GM23338 (cell line): Measurements from ENCODE around the gene OR10G4. TPM values are rescaled to one million over a fixed set of nuclear protein-coding genes. Genes with fewer than 3 reads are reported as not detected.

ENCODE experiments used
- ATAC-seq: fragments of 200-7000 bp; cut with Tn5 transposase; 3 replicates; pipeline ENCODE4 v1.9.1; 2020
- DNase-seq: peaks from one replicate; pipeline ENCODE4 v3.0.0-alpha.2; 2015; ENCODE audit warnings: low spot score
- H2AFZ ChIP-seq: fragments of 200-600 bp; sonication (generic); 2 replicates; pipeline ENCODE4 v1.8.0; 2016; ENCODE audit warnings: antibody characterized with exemption, mild to moderate bottlenecking, moderate library complexity
- H3F3A ChIP-seq: fragments of 200-600 bp; sonication (generic); replicated peaks from 2 replicates; pipeline ENCODE4 v1.8.0; 2017; ENCODE audit warnings: antibody characterized with exemption, mixed run types, low read depth
- H3K27ac ChIP-seq: fragments of 200-600 bp; sonication (generic); 2 replicates; pipeline ENCODE4 v1.6.1; 2016; ENCODE audit warnings: low read depth
- H3K27me3 ChIP-seq: fragments of 200-600 bp; sonication (generic); 2 replicates; pipeline ENCODE4 v1.8.0; 2016; ENCODE audit warnings: mild to moderate bottlenecking, mixed run types, moderate library complexity; ENCODE audit not compliant: insufficient read depth
- H3K36me3 ChIP-seq: fragments of 200-600 bp; sonication (generic); 2 replicates; pipeline ENCODE4 v1.8.0; 2016; ENCODE audit warnings: mild to moderate bottlenecking; ENCODE audit not compliant: insufficient read depth
- H3K4me1 ChIP-seq: fragments of 200-600 bp; sonication (generic); 2 replicates; pipeline ENCODE4 v1.8.0; 2016; ENCODE audit warnings: mild to moderate bottlenecking, moderate library complexity; ENCODE audit not compliant: insufficient read depth
- H3K4me2 ChIP-seq: fragments of 200-600 bp; sonication (generic); 2 replicates; pipeline ENCODE4 v1.7.1; 2017; ENCODE audit warnings: mixed run types
- H3K4me3 ChIP-seq: fragments of 200-600 bp; sonication (generic); 2 replicates; pipeline ENCODE4 v1.6.1; 2016; ENCODE audit warnings: mixed run types
- H3K79me2 ChIP-seq: fragments of 200-600 bp; sonication (generic); replicated peaks from 2 replicates; pipeline ENCODE4 v1.8.0; 2017; ENCODE audit warnings: mild to moderate bottlenecking; ENCODE audit not compliant: insufficient read depth
- H3K9me2 ChIP-seq: fragments of 200-600 bp; sonication (generic); 2 replicates; pipeline ENCODE4 v1.8.0; 2017; ENCODE audit not compliant: insufficient read depth
- H4K20me1 ChIP-seq: fragments of 200-600 bp; sonication (generic); replicated peaks from 2 replicates; pipeline ENCODE4 v1.8.0; 2017; ENCODE audit warnings: mild to moderate bottlenecking; ENCODE audit not compliant: insufficient read depth
- H3K27ac Mint-ChIP-seq: 2 replicates; pipeline ENCODE4 v1.8.0; 2020; ENCODE audit warnings: inconsistent platforms, mild to moderate bottlenecking, moderate library complexity, mixed read lengths
- H3K27me3 Mint-ChIP-seq: 3 replicates; pipeline ENCODE4 v1.8.0; 2022; ENCODE audit warnings: low read depth, mild to moderate bottlenecking, moderate library complexity, mixed read lengths, inconsistent platforms; ENCODE audit not compliant: insufficient read depth, poor library complexity
- H3K36me3 Mint-ChIP-seq: 3 replicates; pipeline ENCODE4 v1.8.0; 2021; ENCODE audit warnings: low read depth, mild to moderate bottlenecking, inconsistent platforms, moderate library complexity, mixed read lengths
- H3K4me1 Mint-ChIP-seq: 3 replicates; pipeline ENCODE4 v1.8.0; 2020; ENCODE audit warnings: mild to moderate bottlenecking, inconsistent platforms, mixed read lengths
- H3K4me3 Mint-ChIP-seq: 3 replicates; pipeline ENCODE4 v1.8.0; 2021; ENCODE audit warnings: moderate library complexity, mild to moderate bottlenecking, inconsistent platforms, mixed read lengths
- H3K9me3 Mint-ChIP-seq: 3 replicates; pipeline ENCODE4 v1.8.0; 2020; ENCODE audit warnings: moderate library complexity, mild to moderate bottlenecking, inconsistent platforms, mixed read lengths
- CREB1 ChIP-seq: fragments of 250-450 bp; sonication (Bioruptor Pico); IDR thresholded peaks from 2 replicates; pipeline ENCODE4 v1.5.0; 2020; ENCODE audit warnings: low read depth, mild to moderate bottlenecking, moderate library complexity
- CTCF ChIP-seq, 2 experiments: fragments of 200-600 bp in 1 of 2; sonication (generic) in 1 of 2; conservative IDR thresholded peaks; 2 replicates each; pipeline versions ENCODE4 v1.5.1 to v1.6.1; 2016 to 2017; ENCODE audit warnings: antibody characterized with exemption in 2 of 2, low read depth in 2 of 2, mild to moderate bottlenecking in 2 of 2, moderate library complexity in 1 of 2
- ETS1 ChIP-seq: IDR thresholded peaks from 2 replicates; pipeline ENCODE4 v1.6.1; 2016; ENCODE audit warnings: antibody characterized with exemption
- EZH2 ChIP-seq: fragments of 200-600 bp; sonication (generic); IDR thresholded peaks from one replicate; pipeline ENCODE4 v1.8.0; 2017; ENCODE audit warnings: antibody characterized with exemption, mild to moderate bottlenecking, low read depth; ENCODE audit not compliant: unreplicated experiment
- EZH2phosphoT487 ChIP-seq: fragments of 200-600 bp; sonication (generic); IDR thresholded peaks from one replicate; pipeline ENCODE4 v1.8.1; 2018; ENCODE audit warnings: antibody characterized with exemption; ENCODE audit not compliant: unreplicated experiment
- JUNB ChIP-seq: IDR thresholded peaks from one replicate; pipeline ENCODE4 v1.6.1; 2016; ENCODE audit warnings: antibody characterized with exemption; ENCODE audit not compliant: unreplicated experiment
- NANOG ChIP-seq: IDR thresholded peaks from 2 replicates; pipeline ENCODE4 v1.6.1; 2016; ENCODE audit warnings: antibody characterized with exemption, borderline replicate concordance
- POLR2AphosphoS5 ChIP-seq: IDR thresholded peaks from 2 replicates; pipeline ENCODE4 v1.6.1; 2016; ENCODE audit warnings: antibody characterized with exemption, low read depth
- REST ChIP-seq: IDR thresholded peaks from one replicate; pipeline ENCODE4 v1.6.1; 2018; ENCODE audit warnings: antibody characterized with exemption; ENCODE audit not compliant: unreplicated experiment
- STAT1 ChIP-seq: IDR thresholded peaks from one replicate; pipeline ENCODE4 v1.6.1; 2016; ENCODE audit warnings: antibody characterized with exemption; ENCODE audit not compliant: unreplicated experiment
- ZNF114 ChIP-seq: fragments of 250-450 bp; sonication (Bioruptor Pico); IDR thresholded peaks from 2 replicates; pipeline ENCODE4 v1.5.0; 2020; ENCODE audit warnings: mild to moderate bottlenecking, moderate library complexity
- ZNF331 ChIP-seq: fragments of 250-450 bp; sonication (Bioruptor Pico); IDR thresholded peaks from 2 replicates; pipeline ENCODE4 v1.5.0; 2020; ENCODE audit warnings: low read depth, mild to moderate bottlenecking, moderate library complexity
- ZNF462 ChIP-seq: fragments of 250-450 bp; sonication (Bioruptor Pico); IDR thresholded peaks from 2 replicates; pipeline ENCODE4 v1.5.0; 2020; ENCODE audit warnings: mild to moderate bottlenecking, moderate library complexity
- polyA plus RNA-seq: library from polyadenylated mRNA; unstranded; fragments of >200 nt; fragmentation: Nextera tagmentation; extraction: Ambion mirVana; gene quantifications from 2 replicates; pipeline ENCODE4 v1.2.1, GENCODE V29; 2016
- total RNA-seq: library from RNA; depleted of rRNA; stranded (reverse); fragments of >200 nt; shearing (Covaris generic); gene quantifications from 2 replicates; pipeline ENCODE4 v1.2.3, GENCODE V29; 2014

Gene OR10G4
- total and polyA plus RNA-seq, 2 experiments from 2014 or later = not detected

- Histone ChIP-seq H3K79me2 (no peaks in the 10 kb centered on the region), H3K9me2 (no peaks in the 10 kb centered on the region), H3K4me2 (no peak overlapping the region), H3K4me1 (no peaks in the 10 kb centered on the region), H3K36me3 (no peaks in the 10 kb centered on the region), H3F3A (no peaks in the 10 kb centered on the region), H3K4me3 (no peak overlapping the region), H4K20me1 (no peaks in the 10 kb centered on the region), H2AFZ (peak overlapping the region; percentile 64; the same call in 1 of the 2 replicates), H3K27me3 (no peaks in the 10 kb centered on the region), H3K27ac (no peak overlapping the region)
- H3K4me3 Mint-ChIP-seq = no peak overlapping the region
- H3K27ac Mint-ChIP-seq = no peak overlapping the region
- H3K9me3 Mint-ChIP-seq = no peaks in the 10 kb centered on the region
- TF ChIP-seq STAT1 (no peak), ZNF331 (CRISPR knock-in tag) (no peak), CREB1 (no peak), EZH2phosphoT487 (no peak), CTCF (conservative IDR thresholded peaks at IDR 0.05; ENCODE audit: low read depth in 2 of 2) (no peak), ZNF462 (CRISPR knock-in tag) (no peak), NANOG (no peak), ETS1 (no peak), REST (no peak), ZNF114 (CRISPR knock-in tag) (no peak), EZH2 (no peak), JUNB (no peak), POLR2AphosphoS5 (no peak)
- no peak for DNase-seq
- no peaks in the 10 kb centered on the region for H3K4me1 Mint-ChIP-seq
- H3K36me3 Mint-ChIP-seq = no peaks in the 10 kb centered on the region
- H3K27me3 Mint-ChIP-seq = peaks cover 1% of the 10 kb centered on the region
- ATAC-seq = no peak
These were observed 40.2 kb downstream of the OR10G4 start for GRCh38 chr11:124052966-124053365.
